ENCODE measurements around the gene ASB6. TPM values are rescaled to one million over a fixed set of nuclear protein-coding genes. Genes with fewer than 3 reads are reported as not detected.

ASB6 gene
- total RNA-seq, 1 donor from 2014 or later: 21.0 TPM

GRCh38 chr9:129626625-129627284 lies 15.2 kb downstream of the ASB6 start:
- no peak for DNase-seq (ENCODE audit: low spot score)

GRCh38 chr9:129626079-129626624 lies 15.8 kb downstream of the ASB6 start, which contains the start of gene NTMT1:
Gene NTMT1, plus strand, starts transcription at chr9:129626163. Its CDS starts 6,541 bp downstream, at chr9:129632704.
- peak; percentile 89 for DNase-seq (ENCODE audit: low spot score)

- DNase-seq (ENCODE audit: low spot score): no peak
Measured at GRCh38 chr9:129624947-129625346, 17.0 kb downstream of the ASB6 start.

- DNase-seq (ENCODE audit: low spot score): no peak
Measured at GRCh38 chr9:129624168-129624759, 17.7 kb downstream of the ASB6 start.

GRCh38 chr9:129623331-129623730 lies 18.6 kb downstream of the ASB6 start:
- no peak for DNase-seq (ENCODE audit: low spot score)

GRCh38 chr9:129620669-129621295 lies 21.2 kb downstream of the ASB6 start, which contains the start of gene C9orf50:
Gene C9orf50, minus strand, starts transcription at chr9:129621101. Its CDS starts 527 bp downstream, at chr9:129620574.
- no peak for DNase-seq (ENCODE audit: low spot score)

- DNase-seq (ENCODE audit: low spot score): no peak
Measured at GRCh38 chr9:129619787-129620668, 21.9 kb downstream of the ASB6 start.

- no peak for DNase-seq (ENCODE audit: low spot score)
Measured at GRCh38 chr9:129617167-129617566, 24.8 kb downstream of the ASB6 start.

GRCh38 chr9:129615407-129616285 lies 26.3 kb downstream of the ASB6 start:
- no peak for DNase-seq (ENCODE audit: low spot score)

GRCh38 chr9:129614932-129615331 lies 27.0 kb downstream of the ASB6 start:
- DNase-seq (ENCODE audit: low spot score): no peak

- DNase-seq (ENCODE audit: low spot score): peak; percentile 71
Measured at GRCh38 chr9:129613520-129614175, 28.3 kb downstream of the ASB6 start.

GRCh38 chr9:129612815-129613519 lies 29.0 kb downstream of the ASB6 start:
- DNase-seq (ENCODE audit: low spot score): no peak

- DNase-seq (ENCODE audit: low spot score): no peak
Measured at GRCh38 chr9:129612123-129612522, 29.8 kb downstream of the ASB6 start.

GRCh38 chr9:129611307-129611800 lies 30.6 kb downstream of the ASB6 start:
- no peak for DNase-seq (ENCODE audit: low spot score)

- DNase-seq (ENCODE audit: low spot score): peak; percentile 82
Measured at GRCh38 chr9:129610473-129611306, 31.3 kb downstream of the ASB6 start.

- DNase-seq (ENCODE audit: low spot score): no peak
Measured at GRCh38 chr9:129610213-129610472, 31.8 kb downstream of the ASB6 start.

- DNase-seq (ENCODE audit: low spot score): peak; percentile 73
Measured at GRCh38 chr9:129609486-129610212, 32.3 kb downstream of the ASB6 start.

Data from mucosa of gallbladder (tissue), 1 donor.